OCI-LY7 (cell line): Measurements from ENCODE around the gene RNF126. TPM values are rescaled to one million over a fixed set of nuclear protein-coding genes. Genes with fewer than 3 reads are reported as not detected.

Source experiments
- BruUV-seq: library from RNA; stranded (reverse); fragments of 400-500 nt; replicated peaks from 2 replicates; lab custom pipeline; 2021; lab: Mats Ljungman, UMichigan
- CTCF ChIA-PET: fragments of 300-600 bp; sonication (Branson Sonifier 250); formaldehyde crosslinking; loops from one replicate; lab custom pipeline; 2022; ENCODE audit warnings: antibody characterized with exemption; ENCODE audit not compliant: unreplicated experiment; lab: Charles Lee
- POLR2A ChIA-PET: fragments of 300-600 bp; sonication (Branson Sonifier 250); formaldehyde crosslinking; loops from one replicate; lab custom pipeline; 2022; ENCODE audit warnings: antibody characterized with exemption; lab: Charles Lee
- DNase-seq: peaks from one replicate; pipeline ENCODE4 v3.0.0-alpha.2; 2015; ENCODE audit warnings: low spot score
- H2AFZ ChIP-seq: fragments of 200-600 bp; sonication (generic), shearing (Covaris generic); 2 replicates; pipeline ENCODE4 v1.6.1; 2014; ENCODE audit warnings: mild to moderate bottlenecking, antibody characterized with exemption, low read length, moderate library complexity
- H3K27ac ChIP-seq: fragments of 200-600 bp; sonication (generic); 2 replicates; pipeline ENCODE4 v1.5.1; 2014; ENCODE audit warnings: mixed run types, low read depth, mild to moderate bottlenecking, moderate library complexity, low read length, inconsistent platforms; ENCODE audit not compliant: poor library complexity, severe bottlenecking
- H3K36me3 ChIP-seq: fragments of 200-600 bp; sonication (generic); 2 replicates; pipeline ENCODE4 v1.6.1; 2014; ENCODE audit warnings: mild to moderate bottlenecking, antibody characterized with exemption, low read length, moderate library complexity, mixed read lengths; ENCODE audit not compliant: insufficient read depth
- H3K4me1 ChIP-seq: fragments of 200-600 bp; sonication (generic); 2 replicates; pipeline ENCODE4 v1.5.1; 2014; ENCODE audit warnings: mild to moderate bottlenecking, low read length; ENCODE audit not compliant: insufficient read depth, poor library complexity, severe bottlenecking
- H3K4me2 ChIP-seq: fragments of 200-600 bp; sonication (generic); 2 replicates; pipeline ENCODE4 v1.6.1; 2014; ENCODE audit warnings: mild to moderate bottlenecking, low read length
- H3K4me3 ChIP-seq: fragments of 200-600 bp; sonication (generic); 2 replicates; pipeline ENCODE4 v1.5.1; 2014; ENCODE audit warnings: mild to moderate bottlenecking, low read depth, low read length; ENCODE audit not compliant: poor library complexity, severe bottlenecking
- H3K79me2 ChIP-seq: fragments of 200-600 bp; sonication (generic); 2 replicates; pipeline ENCODE4 v1.6.1; 2016; ENCODE audit warnings: low read depth, mild to moderate bottlenecking, low read length, moderate library complexity, mixed read lengths; ENCODE audit not compliant: insufficient read depth
- H3K9me2 ChIP-seq: fragments of 200-600 bp; sonication (generic); 2 replicates; pipeline ENCODE4 v1.6.1; 2016; ENCODE audit warnings: mild to moderate bottlenecking, low read length, mixed read lengths; ENCODE audit not compliant: insufficient read depth
- H3K9me3 ChIP-seq: fragments of 200-600 bp; sonication (generic); 2 replicates; pipeline ENCODE4 v1.6.1; 2014; ENCODE audit warnings: mild to moderate bottlenecking, mixed run types, low read length, mixed read lengths
- H4K20me1 ChIP-seq: fragments of 200-600 bp; sonication (generic); 2 replicates; pipeline ENCODE4 v1.6.1; 2014; ENCODE audit warnings: mild to moderate bottlenecking, antibody characterized with exemption, low read length, moderate library complexity, mixed read lengths; ENCODE audit not compliant: insufficient read depth
- CTCF ChIP-seq: fragments of 200-600 bp; sonication (generic); conservative IDR thresholded peaks from 2 replicates; pipeline ENCODE4 v1.5.1; 2014; ENCODE audit warnings: mild to moderate bottlenecking, antibody characterized with exemption, low read length, moderate library complexity, mixed read lengths
- EZH2phosphoT487 ChIP-seq: fragments of 200-600 bp; sonication (generic); IDR thresholded peaks from 2 replicates; pipeline ENCODE4 v1.6.1; 2018; ENCODE audit warnings: low read depth, borderline replicate concordance, mild to moderate bottlenecking, mixed run types, antibody characterized with exemption, low read length, moderate library complexity, mixed read lengths
- intact Hi-C: fragments of 100-400 bp; cut with micrococcal nuclease; formaldehyde crosslinking; loops from one replicate; pipeline ENCODE4 v1.10.0; 2022; ENCODE audit not compliant: unreplicated experiment
- total RNA-seq, 2 experiments: library from RNA; depleted of rRNA in 1 of 2; stranded (reverse); fragments of >200 nt in 1 of 2; shearing (Covaris generic) in 1 of 2; gene quantifications; 2 replicates each; pipeline ENCODE4 v1.2.3, GENCODE V29; 2014 to 2022

RNF126 gene
- total RNA-seq, 2 experiments from 2014 or later = 98.6 to 104 TPM

GRCh38 chr19:618247-618619 is 44.8 kb downstream of the RNF126 start:
- peaks cover 50% of the 10 kb centered on the region for H3K36me3 ChIP-seq
- H3K4me1 ChIP-seq = no peaks in the 10 kb centered on the region
- no peak for TF ChIP-seq EZH2phosphoT487
- no peak for TF ChIP-seq CTCF
- no peaks in the 10 kb centered on the region for H3K9me2 ChIP-seq
- no peak overlapping the region for H3K27ac ChIP-seq
- no peak overlapping the region for H2AFZ ChIP-seq
- no peaks in the 10 kb centered on the region for H3K9me3 ChIP-seq
- H4K20me1 ChIP-seq = no peaks in the 10 kb centered on the region
- no peaks in the 10 kb centered on the region for H3K79me2 ChIP-seq
- no peak overlapping the region for H3K4me2 ChIP-seq
- BruUV-seq = no TSS peak
- no peak for DNase-seq
- intact Hi-C loops = no loop called here
- ChIA-PET CTCF (no interaction called here), POLR2A (no interaction called here)
- no peak overlapping the region for H3K4me3 ChIP-seq

GRCh38 chr19:617551-618246 is 45.3 kb downstream of the RNF126 start:
- Histone ChIP-seq H3K36me3 (peaks cover 54% of the 10 kb centered on the region), H3K9me3 (no peaks in the 10 kb centered on the region), H3K9me2 (no peaks in the 10 kb centered on the region), H3K4me1 (no peaks in the 10 kb centered on the region), H3K79me2 (no peaks in the 10 kb centered on the region), H3K27ac (no peak overlapping the region), H3K4me3 (no peak overlapping the region), H3K4me2 (no peak overlapping the region), H4K20me1 (no peaks in the 10 kb centered on the region), H2AFZ (no peak overlapping the region)
- BruUV-seq = no TSS peak
- intact Hi-C loops = no loop called here
- TF ChIP-seq CTCF (no peak), EZH2phosphoT487 (no peak)
- ChIA-PET POLR2A (no interaction called here), CTCF (no interaction called here)
- DNase-seq = no peak

- no peak for DNase-seq
- Histone ChIP-seq H3K79me2 (no peaks in the 10 kb centered on the region), H3K9me2 (no peaks in the 10 kb centered on the region), H3K4me2 (no peak overlapping the region), H3K4me3 (no peak overlapping the region), H3K36me3 (peaks cover 51% of the 10 kb centered on the region), H4K20me1 (no peaks in the 10 kb centered on the region), H3K9me3 (no peaks in the 10 kb centered on the region), H2AFZ (no peak overlapping the region), H3K4me1 (no peaks in the 10 kb centered on the region), H3K27ac (no peak overlapping the region)
- BruUV-seq = no TSS peak
- ChIA-PET POLR2A (no interaction called here), CTCF (no interaction called here)
- TF ChIP-seq CTCF (no peak), EZH2phosphoT487 (no peak)
- intact Hi-C loops = no loop called here
These were observed 46.1 kb downstream of the RNF126 start for GRCh38 chr19:616747-617526.
